ENCODE measurements around the gene NCAM1.
A peak's percentile ranks its signal among the peaks of the same experiment; 100 is the strongest.
"Not testable (repeated sequence)": the region's sequence is repeated elsewhere in the genome, so short reads cannot be mapped to it uniquely, and the experiment has no call there.

The NCAM1 gene

DNA sequence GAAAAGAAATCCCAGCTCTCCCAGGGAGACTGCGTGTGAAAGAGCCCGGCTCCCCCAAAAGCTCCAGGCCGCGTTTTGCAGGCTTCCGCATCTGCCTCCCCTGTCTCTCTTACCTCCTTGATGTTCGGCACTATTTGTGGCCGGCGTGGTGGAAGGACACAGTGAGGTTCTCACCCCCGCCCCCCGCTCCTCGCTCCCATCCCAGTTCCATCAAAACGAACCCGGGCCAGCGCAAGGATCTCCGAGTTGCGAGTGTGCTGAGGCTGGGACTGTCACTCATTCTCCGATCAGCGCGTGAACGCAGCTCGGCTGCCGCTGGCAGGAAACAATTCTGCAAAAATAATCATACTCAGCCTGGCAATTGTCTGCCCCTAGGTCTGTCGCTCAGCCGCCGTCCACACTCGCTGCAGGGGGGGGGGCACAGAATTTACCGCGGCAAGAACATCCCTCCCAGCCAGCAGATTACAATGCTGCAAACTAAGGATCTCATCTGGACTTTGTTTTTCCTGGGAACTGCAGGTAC lies at the start of gene NCAM1:
Gene NCAM1, plus strand, starts transcription at position 275 of the 523 bp plus-strand sequence.
- DNase-seq (ENCODE audit: low read depth in 2 of 3, low spot score in 2 of 3) = peak in 1 of 3 experiments; percentile 6

DNA sequence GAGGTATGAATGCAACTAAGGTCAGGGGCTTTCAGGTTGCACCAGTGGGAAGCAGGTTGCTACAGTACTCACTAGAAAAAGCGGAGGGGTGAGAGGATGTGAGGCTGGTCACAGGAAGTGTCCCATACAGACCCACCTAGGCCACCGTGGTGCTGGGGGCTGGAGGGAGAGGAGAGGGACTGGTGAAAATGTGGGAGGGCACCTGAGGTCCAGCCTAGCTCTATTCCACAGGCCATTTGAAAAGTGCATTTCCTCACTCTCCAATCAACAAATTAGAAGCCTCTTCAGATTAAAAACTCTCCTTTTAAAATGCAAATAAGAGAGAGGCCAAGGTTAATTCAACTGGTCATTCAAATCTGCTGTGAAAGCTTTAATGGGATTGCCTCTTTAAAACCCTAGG lies 38.6 kb upstream of the NCAM1 start:
- DNase-seq (ENCODE audit: low read depth in 2 of 3, low spot score in 2 of 3) = no peak

DNA sequence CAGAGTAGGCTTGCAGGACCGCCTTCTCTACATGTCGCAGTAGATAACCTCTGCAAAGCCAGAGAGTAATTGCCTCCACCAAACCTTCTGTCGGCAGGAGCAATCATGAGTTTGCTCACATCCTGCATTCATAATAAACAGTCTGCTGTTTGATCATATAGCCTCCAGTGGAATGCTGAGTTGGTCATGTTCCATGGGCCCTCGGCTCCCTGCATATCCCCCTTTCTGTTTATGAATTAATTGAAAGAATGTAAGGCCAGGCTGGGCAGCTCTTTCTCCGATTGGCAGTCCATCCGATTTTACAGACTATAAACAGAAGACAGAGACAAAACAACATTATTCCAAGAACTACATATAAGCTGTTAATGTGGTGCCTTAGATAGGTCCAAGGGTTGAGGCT lies 36.4 kb upstream of the NCAM1 start:
- not testable (repeated sequence) for DNase-seq (ENCODE audit: low read depth in 2 of 3, low spot score in 2 of 3)

GRCh38 chr11:112925516-112926310 lies 35.5 kb upstream of the NCAM1 start:
- DNase-seq (ENCODE audit: low read depth in 2 of 3, low spot score in 2 of 3) = no peak

DNA sequence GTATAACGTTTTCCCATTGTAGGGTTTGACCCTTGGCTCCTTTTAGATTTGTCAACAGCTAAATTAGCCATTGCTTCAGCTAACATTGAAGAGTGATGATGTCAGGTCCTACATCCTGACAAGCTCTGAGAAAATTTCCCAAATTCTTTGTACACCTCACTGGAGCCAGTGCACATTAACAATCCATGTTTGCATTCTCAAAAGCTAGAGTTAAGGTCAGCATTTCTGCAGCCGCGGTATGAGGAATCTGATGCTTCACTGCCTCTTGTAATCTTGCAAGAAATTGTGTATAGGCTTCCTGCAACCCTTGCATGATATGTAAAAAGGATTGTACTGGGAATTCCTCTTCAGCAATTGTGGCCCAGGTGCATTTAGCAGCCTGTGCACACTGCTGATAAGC lies 33.1 kb upstream of the NCAM1 start:
- no peak for DNase-seq (ENCODE audit: low read depth in 2 of 3, low spot score in 2 of 3)

DNA sequence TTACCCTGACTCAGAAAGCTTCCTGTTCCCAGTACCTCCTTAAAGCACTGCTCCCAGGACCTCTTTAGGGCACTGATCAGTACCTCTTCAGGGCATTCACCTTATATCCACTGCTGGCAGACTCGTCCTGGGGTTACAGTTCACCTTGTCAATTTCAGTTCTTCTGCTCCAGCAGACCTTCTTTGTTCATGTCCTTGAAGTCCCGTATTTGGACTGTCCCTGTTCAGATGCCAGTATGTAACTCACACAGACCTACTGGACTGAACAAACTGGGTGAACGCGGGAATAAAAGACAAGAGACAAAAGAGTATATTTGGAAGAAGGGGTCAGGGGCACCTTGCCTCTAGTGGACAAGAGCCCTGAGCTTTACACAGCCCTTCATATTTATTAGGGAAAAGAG lies 31.8 kb upstream of the NCAM1 start:
- no peak for DNase-seq (ENCODE audit: low read depth in 2 of 3, low spot score in 2 of 3)

DNA sequence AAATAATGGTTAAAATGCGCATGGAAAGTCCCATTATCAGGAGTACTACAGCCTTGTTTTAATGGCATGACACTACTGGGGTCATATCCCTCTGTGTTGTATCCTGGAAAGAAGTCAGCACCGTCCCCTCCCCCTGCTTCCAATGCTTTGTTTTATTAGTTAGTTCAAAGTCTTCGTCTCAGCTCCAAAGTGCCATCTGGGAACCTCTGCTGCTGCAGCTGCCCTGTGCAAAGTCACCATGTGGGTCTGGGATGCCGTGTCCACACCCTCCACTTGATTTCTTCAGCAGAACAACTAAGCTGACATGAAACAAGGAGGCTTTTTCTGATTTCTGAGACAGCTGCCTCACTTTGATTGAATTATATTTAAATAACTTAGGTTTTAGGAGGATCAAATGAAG lies 29.5 kb upstream of the NCAM1 start:
- no peak for DNase-seq (ENCODE audit: low read depth in 2 of 3, low spot score in 2 of 3)

- DNase-seq (ENCODE audit: low read depth in 2 of 3, low spot score in 2 of 3) = no peak
These were observed 28.6 kb upstream of the NCAM1 start for GRCh38 chr11:112932593-112932992.

GRCh38 chr11:112933970-112934369 lies 27.2 kb upstream of the NCAM1 start:
- DNase-seq (ENCODE audit: low read depth in 2 of 3, low spot score in 2 of 3) = no peak

DNA sequence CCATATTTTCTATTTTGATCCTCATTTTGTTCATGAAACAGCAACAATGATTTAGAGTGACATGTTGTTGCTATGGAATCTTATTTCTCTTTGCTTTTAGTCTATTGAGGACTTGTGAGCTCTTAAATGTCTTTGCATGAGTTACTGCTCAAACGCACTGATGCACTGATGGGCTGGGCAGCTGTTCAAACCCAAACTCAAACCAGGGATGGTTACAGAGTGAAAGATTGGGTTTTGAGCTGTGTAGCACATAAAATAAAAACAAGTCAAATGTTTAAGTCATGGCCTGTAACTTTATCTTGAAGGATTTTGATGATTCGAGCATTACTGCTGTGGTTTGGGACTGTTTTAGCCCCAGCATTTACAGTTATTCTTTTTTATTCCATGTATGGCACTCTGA lies 20.1 kb upstream of the NCAM1 start:
- no peak for DNase-seq (ENCODE audit: low read depth in 2 of 3, low spot score in 2 of 3)

DNA sequence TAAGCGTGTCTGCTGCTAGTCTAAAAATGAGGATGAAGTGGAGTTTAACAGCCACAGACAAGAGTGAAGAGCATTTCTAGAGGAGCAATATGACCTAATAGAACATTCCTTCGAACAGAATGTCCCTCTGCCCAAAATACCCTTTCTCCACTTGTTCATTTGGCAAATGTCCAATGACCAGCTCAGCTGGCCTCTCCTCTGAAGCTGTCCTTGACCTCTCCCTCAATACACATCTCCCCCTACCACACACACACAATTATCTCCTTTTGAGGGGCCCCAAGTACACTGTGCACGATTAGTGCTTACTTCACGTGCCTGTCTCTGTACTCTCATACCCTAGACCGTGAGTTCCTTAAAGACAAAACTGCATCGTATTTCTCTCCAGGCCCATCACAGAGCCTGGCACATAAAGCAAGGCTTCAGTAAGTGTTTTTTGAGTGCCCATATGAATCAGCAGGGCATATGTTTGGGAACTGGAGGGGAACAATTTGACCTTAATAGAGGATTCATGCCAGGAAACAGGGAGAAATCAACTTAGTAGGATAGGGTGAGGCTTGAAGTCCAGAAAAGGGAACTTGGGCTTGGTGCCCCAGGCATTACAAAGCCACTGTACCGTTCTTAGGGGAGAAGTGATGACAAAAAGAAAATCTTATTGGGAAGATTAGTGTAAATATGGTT lies 18.1 kb upstream of the NCAM1 start:
- DNase-seq (ENCODE audit: low read depth in 2 of 3, low spot score in 2 of 3) = no peak

- no peak for DNase-seq (ENCODE audit: low read depth in 2 of 3, low spot score in 2 of 3)
These were observed 14.4 kb upstream of the NCAM1 start for GRCh38 chr11:112946866-112947265.

GRCh38 chr11:112949781-112950575 lies 11.2 kb upstream of the NCAM1 start:
- DNase-seq (ENCODE audit: low read depth in 2 of 3, low spot score in 2 of 3) = no peak

- DNase-seq (ENCODE audit: low read depth in 2 of 3, low spot score in 2 of 3) = no peak
These were observed 2.5 kb upstream of the NCAM1 start for GRCh38 chr11:112958670-112959069.

GRCh38 chr11:112961751-112962578 lies 745 bp downstream of the NCAM1 start:
- no peak for DNase-seq (ENCODE audit: low read depth in 2 of 3, low spot score in 2 of 3)

- DNase-seq (ENCODE audit: low read depth in 2 of 3, low spot score in 2 of 3) = no peak
These were observed 1.6 kb downstream of the NCAM1 start for GRCh38 chr11:112962579-112963367.

DNA sequence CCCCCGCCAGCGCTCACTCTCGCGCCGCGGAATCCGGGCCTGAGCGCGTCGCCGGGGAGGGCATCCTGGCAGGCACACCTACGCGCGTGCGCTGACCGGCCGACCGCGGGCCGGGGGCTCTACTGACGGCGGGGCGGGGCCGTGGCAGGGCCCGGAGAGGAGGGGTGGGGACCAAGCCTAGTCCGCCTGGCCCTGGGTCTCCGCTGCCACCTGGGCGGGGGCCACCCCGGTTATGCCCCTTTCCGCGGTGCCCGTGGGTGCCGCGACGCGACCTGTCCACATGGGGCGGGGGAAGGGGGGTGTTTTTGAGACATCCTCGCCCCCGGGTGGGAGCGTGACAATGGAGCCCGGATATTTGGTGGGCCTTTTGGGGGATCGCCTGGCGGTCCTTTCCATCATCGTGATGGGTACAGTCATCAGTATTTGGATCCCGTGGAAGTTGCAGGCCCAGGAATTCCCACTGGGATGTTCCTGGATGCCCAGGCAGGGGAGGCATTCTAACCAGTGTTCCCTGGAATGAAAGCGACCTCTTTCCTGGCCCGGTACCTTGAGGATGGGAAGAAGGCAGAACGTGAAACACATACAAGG lies 2.2 kb downstream of the NCAM1 start:
- no peak for DNase-seq (ENCODE audit: low read depth in 2 of 3, low spot score in 2 of 3)

DNA sequence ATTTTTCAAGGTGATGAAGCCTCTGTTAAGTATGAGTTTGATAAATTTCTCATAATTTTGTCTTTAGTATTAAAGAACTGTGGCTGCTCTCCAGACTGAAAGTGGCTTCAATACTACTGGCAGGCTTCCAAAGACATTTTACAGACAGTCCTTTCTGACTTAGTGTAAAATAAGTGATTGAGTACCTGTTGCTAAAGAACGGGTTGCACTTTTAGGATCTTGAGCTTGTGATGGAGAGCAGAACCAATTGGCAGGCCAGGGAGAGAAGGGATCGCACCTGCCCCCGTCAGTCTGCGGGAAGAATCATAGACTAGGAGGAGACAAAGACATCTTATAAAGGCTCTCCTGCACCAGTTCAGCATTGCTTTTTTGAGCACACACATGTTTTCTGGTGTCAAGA lies 4.4 kb downstream of the NCAM1 start:
- no peak for DNase-seq (ENCODE audit: low read depth in 2 of 3, low spot score in 2 of 3)

- DNase-seq (ENCODE audit: low read depth in 2 of 3, low spot score in 2 of 3) = no peak
These were observed 5.3 kb downstream of the NCAM1 start for GRCh38 chr11:112966561-112966960.

GRCh38 chr11:112967082-112967481 lies 5.9 kb downstream of the NCAM1 start:
- no peak for DNase-seq (ENCODE audit: low read depth in 2 of 3, low spot score in 2 of 3)
